Measurements from ENCODE around the gene TUBB4A.

Gene TUBB4A

GRCh38 chr19:6465663-6466062 is 36.4 kb downstream of the TUBB4A start:
- DNase-seq, result no peak

DNA sequence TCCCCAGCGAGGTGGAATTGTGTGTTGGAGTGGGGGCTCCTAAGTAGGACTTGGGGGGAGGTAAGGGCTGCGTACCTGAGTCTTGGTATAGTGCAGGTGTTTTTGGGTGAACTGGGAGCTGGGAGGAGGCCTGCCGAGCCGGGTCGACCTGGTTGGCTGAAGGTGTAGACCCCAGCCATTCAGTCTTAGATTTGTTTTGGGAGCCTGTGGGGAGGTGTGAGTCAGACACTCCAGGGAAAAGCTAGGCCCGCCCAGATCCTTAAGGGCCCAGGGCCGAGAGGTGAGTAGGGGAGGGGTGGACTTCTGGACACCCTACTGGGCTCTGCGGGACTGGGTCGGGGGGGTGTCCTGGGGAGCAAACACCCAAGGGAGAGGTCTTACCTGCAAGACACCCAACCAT is 37.1 kb downstream of the TUBB4A start:
- DNase-seq, result no peak

GRCh38 chr19:6464070-6464873 is 37.8 kb downstream of the TUBB4A start, which contains the start of gene CRB3:
Gene CRB3 (plus strand): TSS chr19:6464271. CDS start chr19:6464702, 431 bp downstream.
- no peak for DNase-seq

DNA sequence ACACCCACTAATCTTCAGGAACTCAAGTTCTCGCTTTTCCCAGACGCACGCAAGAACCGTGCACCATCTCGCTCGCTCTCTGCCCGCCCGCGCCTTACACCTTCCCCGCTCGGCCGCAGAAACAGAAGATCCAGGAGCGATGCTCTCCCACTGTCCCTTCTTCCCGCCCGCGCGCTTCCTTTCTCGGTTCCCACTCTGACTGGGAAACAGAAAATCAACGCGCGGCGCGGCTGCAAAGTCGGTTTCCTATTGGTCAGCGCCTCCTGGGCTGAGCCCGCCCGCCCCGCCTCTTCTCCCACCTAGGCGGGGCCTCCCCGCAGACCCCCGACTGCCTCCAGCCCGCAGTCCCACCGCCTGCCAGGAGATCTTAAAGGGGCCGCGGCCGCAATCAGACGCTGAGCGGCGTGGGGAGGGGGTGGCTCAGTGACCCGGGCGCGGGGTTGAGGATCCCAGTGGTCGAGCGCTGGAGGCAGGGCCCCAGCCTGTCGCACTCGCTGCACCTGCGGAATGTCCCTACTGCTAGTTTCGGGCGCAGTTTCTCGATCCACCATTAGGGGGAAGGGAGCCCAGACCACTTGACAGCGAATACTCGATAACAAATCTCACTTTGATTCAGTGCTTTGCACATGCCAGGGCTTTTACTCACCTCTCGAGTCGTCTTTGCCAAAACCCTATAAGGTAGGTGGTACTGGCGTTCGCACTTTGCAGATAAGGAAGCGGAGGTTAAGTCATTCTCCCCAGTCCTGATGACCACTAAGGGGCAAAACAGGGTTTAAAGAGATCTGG is 41.8 kb downstream of the TUBB4A start:
- peak; percentile 99 for DNase-seq

DNA sequence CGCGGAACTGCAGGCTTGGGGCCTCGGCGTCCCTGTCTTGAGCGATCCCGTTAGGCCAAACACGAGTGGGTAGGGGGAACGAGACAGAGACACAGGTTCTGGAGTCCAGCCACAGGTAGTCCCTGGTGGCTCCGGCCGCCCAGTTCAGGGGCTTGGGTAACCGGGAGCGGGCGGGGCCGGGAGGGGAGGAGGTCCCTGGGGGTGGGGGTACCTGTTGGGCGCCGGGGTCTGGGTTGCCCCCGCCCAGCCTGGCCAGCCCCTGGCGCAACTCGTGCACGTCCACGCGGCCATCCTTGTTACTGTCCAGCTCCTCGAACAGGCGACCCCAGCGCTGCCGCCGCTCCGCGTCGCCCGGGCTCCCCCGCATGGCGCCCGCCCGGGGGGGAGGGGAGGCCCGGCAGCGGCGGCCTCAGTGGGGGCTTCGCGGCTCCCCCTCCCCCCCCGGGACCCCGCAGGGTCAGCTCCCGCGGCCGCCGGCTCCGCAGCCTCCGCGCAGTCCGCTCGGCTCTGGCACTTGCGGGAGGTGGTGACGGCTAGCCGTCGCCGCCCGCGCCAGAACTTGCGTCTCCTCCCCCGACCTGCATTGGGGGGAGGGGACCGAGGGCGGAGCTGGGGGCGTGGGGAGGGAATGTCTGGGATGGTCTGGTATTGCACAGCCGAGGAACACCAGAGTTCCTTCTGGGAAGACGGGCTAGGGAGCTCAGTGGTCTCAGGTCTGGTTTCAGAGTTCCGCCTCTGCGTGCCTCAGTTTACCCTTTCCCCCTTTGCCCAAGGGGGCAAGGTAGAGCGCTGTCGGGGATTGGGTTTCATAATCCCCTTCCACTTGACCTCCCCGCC is 42.6 kb downstream of the TUBB4A start, which contains the start of gene SLC25A23:
TSS of gene SLC25A23 (minus strand) at position 531 of the 837 bp plus-strand sequence. CDS start at position 367, 164 bp downstream.
- DNase-seq, result peak; percentile 75

- DNase-seq, result no peak
These were observed 43.3 kb downstream of the TUBB4A start for GRCh38 chr19:6458695-6459261.

- DNase-seq, result peak; percentile 20
These were observed 44.0 kb downstream of the TUBB4A start for GRCh38 chr19:6457958-6458694.

DNA sequence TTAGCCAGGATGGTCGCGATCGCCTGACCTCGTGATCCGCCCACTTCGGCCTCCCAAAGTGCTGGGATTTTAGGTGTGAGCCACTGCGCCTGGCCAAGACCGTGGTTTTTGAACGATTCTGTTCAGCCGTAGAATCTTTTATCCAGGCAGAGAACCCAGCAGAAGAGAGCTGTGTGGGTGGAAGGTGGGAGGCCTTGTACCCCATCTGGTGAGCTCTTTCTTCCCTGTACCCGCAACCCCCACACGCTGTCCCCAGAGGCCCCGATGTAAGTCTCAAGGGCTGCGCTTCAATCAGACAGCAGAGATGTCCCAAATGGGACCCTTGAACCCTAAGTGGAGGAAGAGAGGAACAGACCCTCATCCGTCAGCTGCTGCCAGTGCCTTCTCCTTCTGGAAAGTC is 46.2 kb downstream of the TUBB4A start:
- DNase-seq, result no peak

GRCh38 chr19:6453951-6454565 is 48.1 kb downstream of the TUBB4A start:
- no peak for DNase-seq

DNA sequence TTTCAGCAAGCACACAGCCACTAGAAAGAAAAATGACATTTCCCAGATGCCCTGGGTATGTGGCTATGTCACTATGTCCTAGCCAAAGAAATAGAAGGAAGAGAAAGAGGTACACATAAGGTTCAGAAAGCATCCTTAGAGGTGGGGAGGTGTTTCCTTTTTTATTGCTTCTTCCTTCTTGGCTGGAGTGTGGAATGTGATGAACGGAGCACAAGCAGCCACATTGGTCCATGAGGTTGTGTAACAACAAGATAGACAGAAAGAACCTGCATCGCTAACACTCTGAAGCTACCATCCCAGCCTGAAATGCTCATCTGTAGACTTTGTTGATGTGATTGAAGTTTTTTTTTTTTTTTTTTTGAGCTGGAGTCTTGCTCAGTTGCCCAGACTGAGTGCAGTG is 49.2 kb downstream of the TUBB4A start:
- no peak for DNase-seq

DNA sequence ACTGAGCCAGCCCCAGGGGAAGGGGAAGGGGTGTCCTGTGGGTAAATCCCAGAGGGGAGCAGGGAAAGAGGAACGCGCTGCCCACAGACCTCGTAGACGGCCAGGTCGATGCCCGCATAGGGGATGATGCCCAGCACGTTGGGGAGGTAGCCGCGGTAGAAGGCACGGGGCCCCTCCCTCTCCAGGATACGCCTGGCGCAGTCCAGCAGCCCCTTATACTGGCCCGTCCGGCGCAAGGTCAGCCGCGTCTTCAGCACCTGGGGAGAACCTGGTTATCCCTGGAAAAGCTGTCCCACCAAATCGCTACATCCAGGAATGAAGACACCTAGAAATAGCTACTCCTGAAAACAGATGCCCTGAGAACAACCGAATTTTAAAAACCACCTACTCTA is 49.9 kb downstream of the TUBB4A start:
- no peak for DNase-seq

- DNase-seq, result no peak
These were observed 50.4 kb downstream of the TUBB4A start for GRCh38 chr19:6451583-6452222.

GRCh38 chr19:6450166-6450565 is 51.9 kb downstream of the TUBB4A start:
- DNase-seq, result no peak

DNA sequence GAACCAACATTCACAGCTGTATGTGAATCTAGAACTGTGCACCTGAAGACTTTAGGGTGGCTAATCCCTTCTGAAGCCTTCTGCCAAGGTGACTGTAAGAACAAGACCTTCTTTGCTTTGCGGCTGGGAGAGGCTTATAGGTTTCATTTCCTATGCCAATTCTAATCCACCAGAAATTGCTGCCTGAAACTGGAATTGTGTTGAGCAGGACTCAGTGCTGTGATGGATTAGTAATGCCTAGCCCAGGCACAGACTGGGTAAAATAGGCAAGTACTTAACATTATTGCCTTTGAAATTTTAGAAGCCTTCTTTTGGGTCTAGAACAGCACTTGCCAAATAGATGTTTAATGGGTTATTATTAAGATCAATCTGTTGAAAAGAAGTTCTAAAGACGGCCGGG is 54.1 kb downstream of the TUBB4A start:
- DNase-seq, result no peak

GRCh38 chr19:6446452-6446851 is 55.7 kb downstream of the TUBB4A start:
- DNase-seq, result no peak

Measured in hematopoietic multipotent progenitor cell treated with erythropoietin and hydrocortisone succinate and interleukin-3 and kit ligand, for 4 days (in vitro differentiated cells).